ENCODE results near the gene LTBP4. TPM values are rescaled to one million over a fixed set of nuclear protein-coding genes. Genes with fewer than 3 reads are reported as not detected.
"Not testable (repeated sequence)": the region's sequence is repeated elsewhere in the genome, so short reads cannot be mapped to it uniquely, and the experiment has no call there.

LTBP4 gene
- polyA plus RNA-seq, 1 donor from 2014 or later, result 22.1 TPM

DNA sequence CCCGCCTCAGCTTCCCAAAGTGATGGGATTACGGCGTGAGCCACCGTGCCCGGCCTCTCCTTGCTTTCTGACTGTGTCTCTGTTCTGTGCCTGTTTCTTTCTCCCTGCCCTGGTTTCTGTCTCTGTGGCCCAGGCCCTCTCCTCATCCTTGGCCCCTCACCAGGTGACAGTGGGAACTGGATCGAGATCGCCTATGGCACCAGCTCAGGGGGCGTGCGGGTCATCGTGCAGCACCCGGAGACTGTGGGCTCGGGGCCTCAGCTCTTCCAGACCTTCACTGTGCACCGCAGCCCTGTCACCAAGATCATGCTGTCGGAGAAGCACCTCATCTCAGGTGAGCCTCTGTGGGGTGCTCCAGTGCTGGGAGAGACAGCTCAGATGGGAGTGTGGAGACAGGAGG lies 14.6 kb upstream of the LTBP4 start:
- Mint-ChIP-seq H3K4me1 (peaks cover 0 to 14% (median 14%) of the 10 kb centered on the region in 3 donors), H3K27me3 (no peaks in the 10 kb centered on the region), H3K9me3 (no peaks in the 10 kb centered on the region), H3K4me3 (no peak overlapping the region), H3K36me3 (peaks cover 12% of the 10 kb centered on the region), H3K27ac (peak overlapping the region in 1 of 3 donors; percentile 91)

DNA sequence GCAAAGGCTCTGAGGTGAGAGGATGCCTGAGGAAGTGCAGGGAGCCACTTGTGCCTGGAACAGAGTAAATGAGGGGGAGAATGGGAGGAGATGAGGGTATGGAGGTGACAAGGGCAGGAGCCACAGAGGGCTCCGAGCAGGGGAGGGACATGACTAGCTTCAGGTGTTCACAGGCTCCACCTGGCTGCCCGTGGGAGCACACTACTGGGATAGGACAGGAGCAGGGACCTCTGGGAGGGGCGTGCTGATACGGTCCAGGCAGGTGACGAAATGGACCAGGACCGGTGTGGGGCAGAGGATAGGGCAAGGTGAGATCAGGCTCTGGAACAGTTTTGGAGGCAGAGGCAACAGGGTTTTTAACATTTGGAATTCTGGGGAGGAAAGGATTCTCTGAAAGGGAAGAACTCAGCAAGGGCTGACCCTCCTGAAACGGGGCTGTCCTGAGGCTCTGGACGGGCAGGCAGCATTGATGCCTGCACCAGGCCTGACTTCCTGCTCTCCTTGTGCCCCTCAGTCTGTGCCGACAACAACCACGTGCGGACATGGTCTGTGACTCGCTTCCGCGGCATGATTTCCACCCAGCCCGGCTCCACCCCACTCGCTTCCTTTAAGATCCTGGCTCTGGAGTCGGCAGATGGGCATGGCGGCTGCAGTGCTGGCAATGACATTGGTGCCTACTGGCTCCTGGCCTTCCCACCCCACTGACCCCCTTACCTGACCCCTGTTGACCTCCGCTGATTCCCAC lies 12.9 kb upstream of the LTBP4 start:
- peak overlapping the region in 2 of 3 donors; percentile 59 to 80 for H3K27ac Mint-ChIP-seq
- H3K4me3 Mint-ChIP-seq, result no peak overlapping the region
- peaks cover 0 to 14% (median 11%) of the 10 kb centered on the region in 3 donors for H3K4me1 Mint-ChIP-seq
- H3K36me3 Mint-ChIP-seq, result peaks cover 9% of the 10 kb centered on the region
- no peaks in the 10 kb centered on the region for H3K9me3 Mint-ChIP-seq
- H3K27me3 Mint-ChIP-seq, result no peaks in the 10 kb centered on the region

DNA sequence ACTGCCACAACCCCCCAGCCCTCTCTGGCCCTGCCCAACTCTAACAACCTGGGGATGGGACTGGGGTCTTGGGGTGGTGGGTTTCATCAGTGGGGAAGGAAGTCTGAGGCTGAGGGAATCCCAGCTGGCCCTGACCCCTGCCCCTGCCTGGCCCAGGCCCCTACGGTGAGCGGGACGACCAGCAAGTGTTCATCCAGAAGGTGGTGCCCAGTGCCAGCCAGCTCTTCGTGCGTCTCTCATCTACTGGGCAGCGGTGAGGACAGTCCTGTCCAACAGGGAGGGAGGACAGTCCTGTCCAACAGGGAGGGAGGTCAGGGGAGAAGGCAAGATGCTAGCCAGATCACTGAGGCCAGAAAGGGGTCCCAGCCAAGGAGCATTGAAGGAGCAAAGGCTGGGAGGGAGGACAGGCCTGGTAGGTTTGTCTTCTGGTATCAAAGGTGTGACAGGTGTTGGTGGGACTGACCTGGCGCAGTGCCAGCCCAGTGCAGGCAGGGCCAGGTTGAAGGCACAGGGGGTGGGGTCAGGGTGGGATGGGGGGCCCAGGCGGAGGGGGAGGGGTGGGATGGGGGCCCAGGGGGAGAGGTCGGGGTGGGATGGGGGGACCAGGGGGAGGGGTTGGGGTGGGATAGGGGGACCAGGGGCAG lies 12.1 kb upstream of the LTBP4 start:
- Mint-ChIP-seq H3K27ac (no peak overlapping the region), H3K9me3 (no peaks in the 10 kb centered on the region), H3K4me1 (peaks cover 0 to 12% (median 8%) of the 10 kb centered on the region in 3 donors), H3K27me3 (no peaks in the 10 kb centered on the region), H3K36me3 (peaks cover 9% of the 10 kb centered on the region), H3K4me3 (no peak overlapping the region)

DNA sequence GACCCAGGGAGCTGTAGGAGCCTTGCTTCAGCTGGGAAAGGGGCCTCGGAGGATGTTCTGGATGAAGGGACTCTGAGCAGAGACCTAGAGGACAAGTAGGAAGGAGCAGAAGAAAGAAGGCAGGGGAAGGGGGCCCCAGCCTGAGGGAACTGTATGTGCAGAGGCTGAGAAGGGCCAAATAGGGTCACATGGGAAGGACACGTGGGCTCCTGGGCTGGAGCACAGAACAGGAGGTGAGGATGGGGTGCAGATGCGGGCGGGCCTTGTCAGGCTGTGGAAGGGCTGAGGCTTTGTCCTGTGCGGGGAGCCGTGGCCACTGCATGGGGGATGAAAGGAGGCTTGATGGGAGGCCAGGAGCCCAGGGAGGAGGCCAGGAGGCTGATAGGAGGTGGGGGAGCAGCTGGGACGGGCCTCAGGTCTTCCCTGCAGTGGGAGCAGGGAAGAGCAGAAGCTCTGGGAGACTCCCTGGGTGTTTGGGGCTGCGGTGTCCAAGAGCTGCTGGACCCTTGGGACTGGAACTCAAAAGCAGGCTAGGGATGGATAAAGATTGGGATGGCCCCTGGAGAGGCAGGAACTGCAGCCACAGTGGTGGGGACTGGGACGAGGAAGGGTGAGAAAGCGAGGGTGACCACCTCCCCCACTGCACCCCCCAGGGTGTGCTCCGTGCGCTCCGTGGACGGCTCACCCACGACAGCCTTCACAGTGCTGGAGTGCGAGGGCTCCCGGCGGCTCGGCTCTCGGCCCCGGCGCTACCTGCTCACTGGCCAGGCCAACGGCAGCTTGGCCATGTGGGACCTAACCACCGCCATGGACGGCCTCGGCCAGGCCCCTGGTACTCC lies 11.4 kb upstream of the LTBP4 start:
- peaks cover 0 to 6% (median 1%) of the 10 kb centered on the region in 3 donors for H3K4me1 Mint-ChIP-seq
- no peak overlapping the region for H3K4me3 Mint-ChIP-seq
- no peak overlapping the region for H3K27ac Mint-ChIP-seq
- peaks cover 9% of the 10 kb centered on the region for H3K36me3 Mint-ChIP-seq
- H3K9me3 Mint-ChIP-seq, result peaks cover 0 to 1% (median 0%) of the 10 kb centered on the region in 3 donors
- H3K27me3 Mint-ChIP-seq, result peaks cover 2% of the 10 kb centered on the region

DNA sequence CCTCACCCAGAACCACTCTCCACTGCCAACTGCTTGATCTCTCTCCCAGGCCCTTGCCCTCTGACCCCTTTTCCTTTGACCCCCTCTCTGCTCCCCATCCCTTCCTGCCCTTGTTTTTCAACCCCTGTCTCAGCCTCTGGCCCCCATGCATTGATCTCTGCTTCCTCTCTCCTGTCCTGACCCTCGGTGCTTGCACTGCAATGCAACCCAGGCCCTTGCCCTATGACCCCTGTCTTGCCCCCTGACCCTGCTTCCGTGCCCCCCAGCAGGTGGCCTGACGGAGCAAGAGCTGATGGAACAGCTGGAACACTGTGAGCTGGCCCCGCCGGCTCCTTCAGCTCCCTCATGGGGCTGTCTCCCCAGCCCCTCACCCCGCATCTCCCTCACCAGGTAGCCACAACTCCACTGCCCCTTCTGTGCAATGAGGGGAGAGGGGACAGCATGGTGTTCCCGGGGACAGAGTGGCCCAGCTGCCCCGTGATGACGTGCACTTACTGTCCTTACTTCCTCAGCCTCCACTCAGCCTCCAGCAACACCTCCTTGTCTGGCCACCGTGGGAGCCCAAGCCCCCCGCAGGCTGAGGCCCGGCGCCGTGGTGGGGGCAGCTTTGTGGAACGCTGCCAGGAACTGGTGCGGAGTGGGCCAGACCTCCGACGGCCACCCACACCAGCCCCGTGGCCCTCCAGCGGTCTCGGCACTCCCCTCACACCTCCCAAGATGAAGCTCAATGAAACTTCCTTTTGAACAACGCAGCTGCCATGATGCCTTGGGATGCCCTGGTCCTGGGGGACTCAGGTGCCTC lies 10.5 kb upstream of the LTBP4 start:
- Mint-ChIP-seq H3K36me3 (peaks cover 9% of the 10 kb centered on the region), H3K4me3 (no peak overlapping the region), H3K9me3 (peaks cover 0 to 1% (median 0%) of the 10 kb centered on the region in 3 donors), H3K4me1 (peaks cover 0 to 6% (median 1%) of the 10 kb centered on the region in 3 donors), H3K27me3 (peaks cover 2% of the 10 kb centered on the region), H3K27ac (no peak overlapping the region)

DNA sequence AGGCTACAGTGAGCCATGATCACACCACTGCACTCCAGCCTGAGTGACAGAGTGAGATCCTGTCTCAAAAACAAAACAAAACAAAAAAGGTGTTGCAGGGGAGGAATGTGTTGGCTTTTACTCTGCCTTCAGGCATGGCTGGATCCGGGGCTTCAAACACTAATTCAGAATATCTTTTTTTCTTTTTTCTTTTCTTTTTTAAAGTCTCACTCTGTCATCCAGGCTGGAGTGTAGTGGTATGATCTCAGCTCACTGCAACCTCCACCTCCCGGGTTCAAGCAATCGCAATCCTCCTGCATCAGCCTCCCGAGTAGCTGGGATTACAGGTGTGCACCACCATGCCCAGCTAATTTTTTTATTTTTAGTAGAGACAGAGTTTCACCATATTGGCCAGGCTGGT lies 9.4 kb upstream of the LTBP4 start:
- H3K27ac Mint-ChIP-seq, result not testable (repeated sequence)

DNA sequence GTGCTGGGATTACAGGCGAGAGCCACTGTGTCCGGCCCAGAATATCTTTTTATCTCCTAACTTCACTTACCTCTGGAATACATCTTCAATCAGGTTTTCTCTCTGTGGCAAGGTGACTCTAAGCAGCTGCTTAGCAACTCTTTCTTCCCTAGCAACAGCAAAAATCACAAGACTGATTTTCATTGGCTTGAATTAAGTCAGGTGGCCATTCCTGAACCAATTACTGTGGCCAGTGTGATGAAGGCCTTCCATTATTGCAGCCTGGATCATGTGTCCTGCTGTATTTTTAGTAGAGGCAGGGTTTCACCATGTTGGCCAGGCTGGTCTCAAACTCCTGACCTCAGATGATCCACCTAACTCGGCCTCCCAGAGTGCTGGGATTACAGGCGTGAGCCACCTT lies 9.0 kb upstream of the LTBP4 start:
- Mint-ChIP-seq H3K36me3 (peaks cover 6% of the 10 kb centered on the region), H3K4me3 (no peak overlapping the region), H3K27ac (peak overlapping the region in 1 of 3 donors; percentile 61), H3K9me3 (peaks cover 0 to 1% (median 0%) of the 10 kb centered on the region in 3 donors), H3K27me3 (peaks cover 7% of the 10 kb centered on the region), H3K4me1 (peaks cover 0 to 1% (median 1%) of the 10 kb centered on the region in 3 donors)

More for the DNA sequence above, 9.4 kb upstream of the LTBP4 start:
- not testable (repeated sequence) for H3K9me3 Mint-ChIP-seq, H3K36me3 Mint-ChIP-seq, H3K4me1 Mint-ChIP-seq, H3K27me3 Mint-ChIP-seq, H3K4me3 Mint-ChIP-seq

DNA sequence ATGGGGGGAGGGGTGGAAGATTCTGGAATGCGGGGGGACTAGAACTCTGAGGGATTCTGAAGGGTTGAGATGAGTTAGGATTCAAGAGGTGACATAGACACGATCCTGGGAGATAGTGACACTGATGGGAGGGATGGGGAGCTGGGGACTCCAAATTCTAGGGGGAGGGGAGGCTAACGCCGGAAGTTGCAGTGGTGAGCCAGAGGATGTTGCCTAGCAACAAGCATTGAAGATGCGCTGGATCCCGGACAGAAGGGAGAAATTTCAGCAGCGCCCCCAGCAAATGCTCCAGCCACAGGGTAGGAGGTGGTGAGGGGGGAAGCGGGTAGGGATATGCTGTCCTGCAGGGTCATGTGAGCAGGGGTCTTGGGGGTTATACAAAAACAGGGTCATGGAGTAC lies 6.9 kb upstream of the LTBP4 start:
- peaks cover 23% of the 10 kb centered on the region for H3K27me3 Mint-ChIP-seq
- H3K4me3 Mint-ChIP-seq, result peak overlapping the region in 2 of 4 donors; percentile 48 to 76
- H3K36me3 Mint-ChIP-seq, result peaks cover 1% of the 10 kb centered on the region
- H3K9me3 Mint-ChIP-seq, result peaks cover 0 to 1% (median 0%) of the 10 kb centered on the region in 3 donors
- H3K4me1 Mint-ChIP-seq, result peaks cover 5 to 10% (median 7%) of the 10 kb centered on the region in 3 donors
- H3K27ac Mint-ChIP-seq, result peak overlapping the region; percentile 16 to 67 (median 35)

DNA sequence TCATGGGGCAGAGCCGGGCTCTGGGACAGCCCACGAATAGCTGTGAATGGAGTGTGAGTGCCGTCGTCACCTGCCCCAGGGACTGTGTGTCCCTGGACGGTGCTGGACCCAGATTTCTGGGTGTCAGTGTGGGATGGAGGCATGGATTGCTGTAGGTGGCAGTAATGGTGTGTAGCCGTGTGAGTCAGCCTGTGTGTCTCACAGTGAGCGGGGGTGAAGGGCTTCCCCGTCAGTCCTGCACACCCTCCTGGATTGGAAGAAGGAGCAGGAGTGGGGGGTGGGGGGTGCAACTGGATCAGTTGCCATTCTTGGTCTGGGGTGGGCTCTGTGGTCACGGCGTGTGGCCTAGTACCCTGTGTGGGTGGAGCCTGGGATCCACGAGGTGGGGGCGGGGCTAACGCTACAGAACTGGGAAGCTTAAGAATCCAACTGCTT lies 6.5 kb upstream of the LTBP4 start:
- Mint-ChIP-seq H3K4me1 (peaks cover 8 to 10% (median 9%) of the 10 kb centered on the region in 3 donors), H3K4me3 (peak overlapping the region in 2 of 4 donors; percentile 48 to 76), H3K36me3 (peaks cover 1% of the 10 kb centered on the region), H3K9me3 (peaks cover 0 to 1% (median 0%) of the 10 kb centered on the region in 3 donors), H3K27ac (peak overlapping the region in 2 of 3 donors; percentile 59 to 67), H3K27me3 (peaks cover 27% of the 10 kb centered on the region)

DNA sequence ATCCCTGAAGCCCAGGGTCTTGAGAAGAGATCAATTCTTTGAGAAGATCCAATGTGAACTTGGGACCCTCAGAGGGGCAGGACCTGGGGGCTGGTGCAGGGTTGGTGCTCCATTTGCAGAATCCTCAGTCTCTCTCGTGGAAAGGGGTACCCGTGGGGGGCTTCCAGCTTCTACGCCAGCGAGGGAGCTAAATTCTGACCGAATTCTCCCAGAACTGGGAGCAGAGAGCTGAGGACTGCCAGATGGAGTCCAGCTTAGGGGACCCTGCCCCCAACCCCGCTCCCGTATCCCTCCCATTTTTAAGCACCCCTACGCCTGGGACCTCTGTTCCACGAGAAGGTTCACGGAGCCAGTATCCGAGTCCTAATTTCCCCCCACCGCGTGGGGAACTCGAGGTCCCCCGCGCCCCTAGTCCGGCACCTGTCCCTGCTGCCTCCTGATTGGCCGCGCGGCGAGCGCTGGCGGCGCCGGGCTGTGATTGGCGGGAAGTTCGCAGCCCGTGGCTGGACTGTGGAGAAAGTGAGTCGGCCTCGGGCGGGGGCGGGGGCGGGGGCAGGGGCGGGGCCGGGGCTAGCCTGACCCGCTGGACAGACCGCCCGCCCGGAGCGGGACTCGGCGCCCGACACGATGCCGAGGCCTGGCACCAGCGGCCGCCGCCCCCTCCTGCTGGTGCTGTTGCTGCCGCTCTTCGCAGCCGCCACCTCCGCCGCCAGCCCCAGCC lies 4.4 kb upstream of the LTBP4 start:
- Mint-ChIP-seq H3K4me1 (peaks cover 10 to 19% (median 13%) of the 10 kb centered on the region in 3 donors), H3K4me3 (peak overlapping the region in 1 of 4 donors; percentile 65), H3K36me3 (peaks cover 1% of the 10 kb centered on the region), H3K27ac (no peak overlapping the region), H3K9me3 (peaks cover 0 to 1% (median 0%) of the 10 kb centered on the region in 3 donors), H3K27me3 (peaks cover 38% of the 10 kb centered on the region)

DNA sequence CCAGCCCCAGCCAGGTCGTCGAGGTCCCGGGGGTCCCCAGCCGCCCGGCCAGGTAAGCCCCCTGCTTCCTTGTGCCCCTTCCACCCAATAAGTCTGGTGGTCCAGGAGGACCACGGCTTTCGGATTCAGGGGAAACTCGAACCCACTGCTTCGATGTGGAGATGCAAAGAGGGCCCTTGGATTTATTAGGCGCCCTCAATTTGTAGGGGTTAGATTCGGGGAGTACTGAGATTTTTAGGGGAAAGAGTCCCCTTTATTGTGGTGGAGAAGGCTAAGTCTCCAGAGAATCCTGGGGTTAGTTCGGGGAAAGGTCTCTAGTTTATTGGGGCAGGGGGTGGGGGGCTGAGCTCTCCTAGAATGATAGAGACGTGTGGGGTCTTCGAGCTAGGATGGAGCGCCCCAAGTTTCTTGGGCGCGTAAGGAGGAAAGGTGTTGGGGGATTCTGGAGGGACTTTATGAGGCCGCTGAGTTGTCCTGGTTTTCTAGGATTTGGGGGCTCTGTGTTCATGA lies 3.8 kb upstream of the LTBP4 start:
- H3K4me3 Mint-ChIP-seq, result peak overlapping the region; percentile 38 to 87 (median 48)
- peaks cover 1% of the 10 kb centered on the region for H3K36me3 Mint-ChIP-seq
- H3K4me1 Mint-ChIP-seq, result peaks cover 10 to 20% (median 13%) of the 10 kb centered on the region in 3 donors
- peaks cover 40% of the 10 kb centered on the region for H3K27me3 Mint-ChIP-seq
- peak overlapping the region; percentile 39 to 72 (median 52) for H3K27ac Mint-ChIP-seq
- peaks cover 0 to 1% (median 0%) of the 10 kb centered on the region in 3 donors for H3K9me3 Mint-ChIP-seq

DNA sequence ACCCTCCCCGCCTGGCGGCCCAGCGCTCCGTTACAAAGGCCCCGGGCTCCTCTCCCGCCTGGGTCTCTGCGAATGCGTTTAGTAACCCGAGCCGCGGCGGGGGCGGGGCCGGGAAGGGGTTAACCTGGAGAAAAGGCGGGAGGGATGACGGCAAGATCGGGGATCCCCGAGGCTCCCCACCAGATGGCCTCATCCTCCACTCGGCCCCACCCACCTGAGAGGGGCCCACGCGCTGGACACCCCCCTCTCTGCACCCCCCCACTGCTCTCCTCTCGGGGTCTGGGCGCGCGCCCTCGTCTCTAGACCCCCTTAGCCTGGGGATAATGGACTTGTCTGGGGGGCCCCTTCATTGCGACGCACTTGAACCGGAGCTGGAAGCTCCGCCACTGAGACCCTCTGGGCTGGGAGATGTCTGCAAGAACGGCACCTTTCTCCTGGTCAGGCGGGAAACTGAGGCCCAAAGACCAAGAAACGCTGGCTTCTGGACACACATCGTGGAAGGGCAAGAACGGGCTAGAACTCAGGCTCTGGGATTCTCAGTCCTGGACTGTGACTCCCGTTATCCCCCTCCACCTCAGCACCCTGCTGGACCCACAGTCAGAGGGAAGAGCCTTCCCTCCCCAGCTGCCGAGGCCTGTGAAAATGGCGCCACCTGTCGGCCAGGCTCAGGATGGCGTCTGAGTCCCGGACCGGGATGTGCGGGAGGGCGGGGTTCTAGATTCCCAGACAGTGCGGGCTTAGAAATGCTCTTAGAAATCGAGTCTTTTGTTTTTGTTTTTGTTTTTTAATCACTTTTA lies 2.9 kb upstream of the LTBP4 start:
- no peaks in the 10 kb centered on the region for H3K36me3 Mint-ChIP-seq
- H3K9me3 Mint-ChIP-seq, result peaks cover 0 to 1% (median 0%) of the 10 kb centered on the region in 3 donors
- H3K4me1 Mint-ChIP-seq, result peaks cover 10 to 23% (median 16%) of the 10 kb centered on the region in 3 donors
- H3K27ac Mint-ChIP-seq, result peak overlapping the region in 2 of 3 donors; percentile 23 to 67
- peak overlapping the region in 3 of 4 donors; percentile 28 to 57 (median 45) for H3K4me3 Mint-ChIP-seq
- peaks cover 42% of the 10 kb centered on the region for H3K27me3 Mint-ChIP-seq

DNA sequence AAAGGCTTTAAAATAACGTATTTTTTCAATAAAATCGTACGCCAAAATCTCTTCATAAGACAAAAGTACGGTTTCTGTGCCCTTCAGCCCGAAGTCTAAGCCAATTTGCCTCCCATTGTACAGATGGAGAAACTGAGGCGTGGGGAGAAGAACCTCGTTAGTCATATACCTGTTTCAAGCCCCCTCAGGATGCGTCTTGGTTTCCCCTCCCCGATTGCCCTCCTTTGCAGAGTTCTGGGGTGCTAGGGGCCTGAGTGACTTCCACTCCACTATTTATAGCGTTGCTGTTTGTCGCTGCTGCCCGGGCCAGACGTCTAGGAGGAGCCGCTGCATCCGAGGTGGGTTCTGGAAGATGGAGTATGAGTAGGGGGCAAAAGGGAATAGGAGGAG lies 2.3 kb upstream of the LTBP4 start:
- Mint-ChIP-seq H3K4me3 (peak overlapping the region in 2 of 4 donors; percentile 28 to 49), H3K4me1 (peaks cover 12 to 27% (median 19%) of the 10 kb centered on the region in 3 donors), H3K27ac (peak overlapping the region in 1 of 3 donors; percentile 67), H3K36me3 (no peaks in the 10 kb centered on the region), H3K27me3 (peaks cover 42% of the 10 kb centered on the region), H3K9me3 (peaks cover 0 to 1% (median 0%) of the 10 kb centered on the region in 3 donors)

Measured in IgD-negative memory B cell (primary cell).